ENCODE measurements around the gene CA10. TPM values are rescaled to one million over a fixed set of nuclear protein-coding genes. Genes with fewer than 3 reads are reported as not detected.

Gene CA10
- total RNA-seq, 4 donors from 2014 or later, result 0.96 to 4.1 (median 1.1) TPM; not detected in 1

DNA sequence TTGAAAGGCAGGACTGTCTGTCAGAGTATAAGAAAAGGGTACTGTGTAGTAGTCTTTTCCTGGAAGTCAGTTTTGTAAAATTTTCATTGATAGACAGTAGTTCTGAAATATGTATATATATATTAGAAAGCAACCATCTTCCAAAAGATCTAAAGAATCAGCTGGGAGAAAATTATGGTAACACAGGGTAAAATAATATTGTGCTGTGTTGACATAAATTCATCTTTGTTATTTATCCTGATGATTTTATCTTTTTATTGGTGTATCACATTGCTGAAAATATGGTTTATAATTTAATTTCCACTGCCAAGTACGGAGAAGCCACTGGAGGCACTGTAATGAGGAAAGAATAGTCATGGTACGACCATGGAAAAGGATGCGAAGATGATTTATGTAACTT is 324.9 kb downstream of the CA10 start:
- DNase-seq, result no peak
- Histone ChIP-seq H3K27me3 (no peaks in the 10 kb centered on the region), H3K9me3 (no peaks in the 10 kb centered on the region), H3K27ac (no peak overlapping the region), H3K4me3 (no peak overlapping the region), H3K4me1 (no peaks in the 10 kb centered on the region), H3K36me3 (no peaks in the 10 kb centered on the region)
- WGBS, 2 donors (ENCODE audit: low coverage in 1 of 2), result 73 to 76% methylated on average over 3 of the region's 3 CpGs
- no peak for TF ChIP-seq POLR2AphosphoS5 (IDR thresholded peaks at IDR 0.05)
- TF ChIP-seq, protein P1, sequence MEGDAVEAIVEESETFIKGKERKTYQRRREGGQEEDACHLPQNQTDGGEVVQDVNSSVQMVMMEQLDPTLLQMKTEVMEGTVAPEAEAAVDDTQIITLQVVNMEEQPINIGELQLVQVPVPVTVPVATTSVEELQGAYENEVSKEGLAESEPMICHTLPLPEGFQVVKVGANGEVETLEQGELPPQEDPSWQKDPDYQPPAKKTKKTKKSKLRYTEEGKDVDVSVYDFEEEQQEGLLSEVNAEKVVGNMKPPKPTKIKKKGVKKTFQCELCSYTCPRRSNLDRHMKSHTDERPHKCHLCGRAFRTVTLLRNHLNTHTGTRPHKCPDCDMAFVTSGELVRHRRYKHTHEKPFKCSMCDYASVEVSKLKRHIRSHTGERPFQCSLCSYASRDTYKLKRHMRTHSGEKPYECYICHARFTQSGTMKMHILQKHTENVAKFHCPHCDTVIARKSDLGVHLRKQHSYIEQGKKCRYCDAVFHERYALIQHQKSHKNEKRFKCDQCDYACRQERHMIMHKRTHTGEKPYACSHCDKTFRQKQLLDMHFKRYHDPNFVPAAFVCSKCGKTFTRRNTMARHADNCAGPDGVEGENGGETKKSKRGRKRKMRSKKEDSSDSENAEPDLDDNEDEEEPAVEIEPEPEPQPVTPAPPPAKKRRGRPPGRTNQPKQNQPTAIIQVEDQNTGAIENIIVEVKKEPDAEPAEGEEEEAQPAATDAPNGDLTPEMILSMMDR (IDR thresholded peaks at IDR 0.05), result no peak
- no peak for TF ChIP-seq EP300 (IDR thresholded peaks at IDR 0.05; ENCODE audit: low read depth)
- TF ChIP-seq POLR2A (IDR thresholded peaks at IDR 0.05), result no peak
- intact Hi-C loops (cut with DNase I; ENCODE audit: low total_unique reads) (no loop called here), in situ Hi-C loops (cut with MboI; ENCODE audit: low pct_ligation_motif_present in 1 of 4, low pct_unique_long_range_greater_than_20kb in 1 of 4, low sequenced_read_pairs in 3 of 4) (no loop called here)

DNA sequence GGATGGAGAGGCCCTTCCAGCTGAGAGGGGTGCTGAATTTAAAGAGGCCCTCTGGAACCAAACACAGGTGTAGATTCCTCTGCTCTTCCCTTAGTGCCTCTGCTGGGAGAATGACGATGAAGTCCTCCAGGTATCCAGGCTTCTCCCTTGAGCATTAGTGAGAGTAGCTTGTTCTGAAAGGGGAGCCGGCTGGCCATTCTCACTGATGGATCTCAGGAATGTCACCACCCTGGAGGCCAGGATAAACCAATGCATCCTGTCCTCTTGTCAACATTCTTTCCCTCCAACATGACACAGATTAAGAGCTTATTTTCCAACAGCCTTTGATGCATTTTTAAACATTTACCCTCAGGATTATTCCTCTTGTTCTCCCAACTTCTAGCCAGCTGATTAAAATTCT is 325.5 kb downstream of the CA10 start:
- H3K36me3 ChIP-seq, result no peaks in the 10 kb centered on the region
- in situ Hi-C loops (cut with MboI; ENCODE audit: low pct_ligation_motif_present in 1 of 4, low pct_unique_long_range_greater_than_20kb in 1 of 4, low sequenced_read_pairs in 3 of 4), result no loop called here

DNA sequence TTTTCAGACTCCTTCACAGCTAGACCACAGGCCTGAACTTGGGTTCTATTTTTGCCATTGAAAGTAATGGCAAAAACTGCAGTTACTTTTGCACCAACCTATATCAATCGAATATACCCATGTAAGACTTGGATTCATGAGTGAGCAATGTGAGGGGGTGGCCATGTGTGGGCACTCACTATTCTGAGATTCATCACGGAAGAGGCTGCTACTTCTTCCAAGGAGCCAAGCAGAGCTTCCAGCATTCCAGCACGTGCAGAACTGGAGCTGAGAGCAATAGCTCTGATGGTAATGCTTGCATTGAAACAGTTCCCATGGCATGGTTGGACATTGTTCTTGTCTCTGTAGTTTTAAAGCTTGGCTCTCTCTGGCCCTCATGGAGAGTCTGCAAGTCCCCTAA is 327.6 kb downstream of the CA10 start:
- whole genome bisulfite sequencing, 2 donors (ENCODE audit: low coverage in 1 of 2), result 69 to 72% methylated on average over 2 to 3 of the region's 3 CpGs

More for the DNA sequence above, 325.5 kb downstream of the CA10 start:
- intact Hi-C loops (cut with DNase I; ENCODE audit: low total_unique reads), result no loop called here
- no peak overlapping the region for H3K4me3 ChIP-seq
- no peaks in the 10 kb centered on the region for H3K27me3 ChIP-seq
- no peaks in the 10 kb centered on the region for H3K9me3 ChIP-seq
- 51% methylated on average over 2 of the region's 2 CpGs; no CpG with 5 or more reads in 1 of the 2 donors for WGBS, 2 donors (ENCODE audit: low coverage in 1 of 2)
- no peak for DNase-seq
- no peak for TF ChIP-seq POLR2A (IDR thresholded peaks at IDR 0.05)
- TF ChIP-seq EP300 (IDR thresholded peaks at IDR 0.05; ENCODE audit: low read depth), result no peak
- TF ChIP-seq, protein P1 (IDR thresholded peaks at IDR 0.05), result no peak
- no peak for TF ChIP-seq POLR2AphosphoS5 (IDR thresholded peaks at IDR 0.05)
- no peaks in the 10 kb centered on the region for H3K4me1 ChIP-seq
- H3K27ac ChIP-seq, result no peak overlapping the region

DNA sequence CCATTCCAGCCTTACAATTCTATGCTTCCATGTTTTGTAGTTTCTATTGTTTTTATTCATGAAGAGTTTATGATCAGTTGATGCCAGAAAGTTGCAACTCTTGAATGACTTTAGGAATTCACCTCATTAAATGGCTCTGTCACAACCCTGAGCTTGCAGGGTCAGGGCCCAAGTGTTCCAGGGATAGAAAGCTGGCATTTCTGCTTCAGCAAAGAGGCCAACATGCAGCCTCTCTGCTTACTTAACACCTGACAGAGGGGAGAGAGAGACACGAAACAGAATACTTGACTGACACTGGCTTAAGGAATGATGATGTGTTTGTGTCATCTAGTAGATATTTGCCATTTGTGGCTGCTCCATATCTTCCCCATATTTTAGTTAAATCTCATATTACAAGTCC is 328.1 kb downstream of the CA10 start:
- intact Hi-C loops (cut with DNase I; ENCODE audit: low total_unique reads), result no loop called here
- in situ Hi-C loops (cut with MboI; ENCODE audit: low pct_ligation_motif_present in 1 of 4, low pct_unique_long_range_greater_than_20kb in 1 of 4, low sequenced_read_pairs in 3 of 4), result no loop called here
- no peaks in the 10 kb centered on the region for H3K27me3 ChIP-seq

More for the DNA sequence above, 327.6 kb downstream of the CA10 start:
- Histone ChIP-seq H3K27ac (no peak overlapping the region), H3K9me3 (no peaks in the 10 kb centered on the region), H3K4me3 (no peak overlapping the region), H3K4me1 (no peaks in the 10 kb centered on the region), H3K27me3 (no peaks in the 10 kb centered on the region), H3K36me3 (no peaks in the 10 kb centered on the region)
- DNase-seq, result no peak
- TF ChIP-seq POLR2A (IDR thresholded peaks at IDR 0.05) (no peak), POLR2AphosphoS5 (IDR thresholded peaks at IDR 0.05) (no peak), EP300 (IDR thresholded peaks at IDR 0.05; ENCODE audit: low read depth) (no peak)
- TF ChIP-seq, protein P1 (IDR thresholded peaks at IDR 0.05), result no peak
- in situ Hi-C loops (cut with MboI; ENCODE audit: low pct_ligation_motif_present in 1 of 4, low pct_unique_long_range_greater_than_20kb in 1 of 4, low sequenced_read_pairs in 3 of 4), result no loop called here
- intact Hi-C loops (cut with DNase I; ENCODE audit: low total_unique reads), result no loop called here

DNA sequence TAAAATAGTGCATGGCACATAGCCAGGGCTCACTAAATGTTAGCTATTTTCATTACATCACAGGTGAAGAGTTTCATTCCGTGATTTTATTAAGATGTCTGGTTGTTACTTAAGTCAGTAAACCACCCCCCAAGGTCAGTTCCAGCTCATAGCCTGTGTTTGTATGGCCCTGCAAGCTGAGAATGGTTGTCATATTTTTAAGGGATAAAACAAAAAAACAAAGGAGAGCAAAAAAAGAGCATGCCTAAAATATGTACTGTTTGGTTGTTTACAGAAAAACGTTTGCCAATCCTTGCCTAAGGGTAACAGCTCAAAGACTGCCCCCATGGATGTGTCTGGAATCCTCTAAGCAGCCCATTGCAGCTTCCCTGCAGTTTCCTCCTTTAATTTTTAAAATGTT is 329.6 kb downstream of the CA10 start:
- H3K36me3 ChIP-seq, result no peaks in the 10 kb centered on the region
- intact Hi-C loops (cut with DNase I; ENCODE audit: low total_unique reads), result no loop called here
- no peak for TF ChIP-seq POLR2A (IDR thresholded peaks at IDR 0.05)
- no peak for TF ChIP-seq POLR2AphosphoS5 (IDR thresholded peaks at IDR 0.05)
- TF ChIP-seq EP300 (IDR thresholded peaks at IDR 0.05; ENCODE audit: low read depth), result no peak
- TF ChIP-seq, protein P1 (IDR thresholded peaks at IDR 0.05), result no peak
- H3K9me3 ChIP-seq, result no peaks in the 10 kb centered on the region
- H3K4me1 ChIP-seq, result no peaks in the 10 kb centered on the region
- H3K27ac ChIP-seq, result no peak overlapping the region
- WGBS, 2 donors (ENCODE audit: low coverage in 1 of 2), result 41 to 66% methylated on average over 2 of the region's 2 CpGs
- no peak overlapping the region for H3K4me3 ChIP-seq
- DNase-seq, result no peak
- in situ Hi-C loops (cut with MboI; ENCODE audit: low pct_ligation_motif_present in 1 of 4, low pct_unique_long_range_greater_than_20kb in 1 of 4, low sequenced_read_pairs in 3 of 4), result no loop called here
- no peaks in the 10 kb centered on the region for H3K27me3 ChIP-seq

More for the DNA sequence above, 328.1 kb downstream of the CA10 start:
- WGBS, 2 donors (ENCODE audit: low coverage in 1 of 2), result 69% methylated on average over 1 of the region's 1 CpG; no CpG with 5 or more reads in 1 of the 2 donors
- H3K4me1 ChIP-seq, result no peaks in the 10 kb centered on the region
- H3K36me3 ChIP-seq, result no peaks in the 10 kb centered on the region
- H3K4me3 ChIP-seq, result no peak overlapping the region
- no peaks in the 10 kb centered on the region for H3K9me3 ChIP-seq
- DNase-seq, result no peak
- TF ChIP-seq POLR2AphosphoS5 (IDR thresholded peaks at IDR 0.05), result no peak
- TF ChIP-seq EP300 (IDR thresholded peaks at IDR 0.05; ENCODE audit: low read depth), result no peak
- no peak for TF ChIP-seq POLR2A (IDR thresholded peaks at IDR 0.05)
- H3K27ac ChIP-seq, result no peak overlapping the region

All from transverse colon (tissue), 4 donors.